NCI-H1417 treated with DMSO at 0.1 percent for 48 hours (cell line): Measurements from ENCODE around the gene TP63.
"Not testable (repeated sequence)": the region's sequence is repeated elsewhere in the genome, so short reads cannot be mapped to it uniquely, and the experiment has no call there.

Experiments used
- DNase-seq: peaks from one replicate; lab custom pipeline; 2025; lab: John Stamatoyannopoulos, UW

TP63 gene

DNA sequence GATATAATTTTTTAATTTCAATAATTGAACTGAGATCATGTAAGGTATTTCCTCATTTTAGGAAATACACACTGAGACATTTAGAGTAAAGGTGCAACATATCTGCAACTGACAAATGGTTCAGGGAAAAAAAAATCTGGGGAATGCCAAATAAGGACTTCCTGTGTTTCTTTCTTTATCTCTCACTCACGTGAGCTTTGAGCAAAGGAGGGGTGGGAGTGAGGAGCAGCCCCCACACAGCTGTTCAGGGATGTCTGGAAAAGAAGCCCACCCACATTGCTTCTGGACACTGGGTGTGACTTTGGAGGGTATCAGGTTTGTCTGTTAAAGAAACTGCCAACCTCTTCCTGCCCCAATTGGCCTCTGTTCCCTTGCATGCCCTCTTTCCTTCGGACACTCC, 5.6 kb upstream of the TP63 start:
- no peak for DNase-seq

DNA sequence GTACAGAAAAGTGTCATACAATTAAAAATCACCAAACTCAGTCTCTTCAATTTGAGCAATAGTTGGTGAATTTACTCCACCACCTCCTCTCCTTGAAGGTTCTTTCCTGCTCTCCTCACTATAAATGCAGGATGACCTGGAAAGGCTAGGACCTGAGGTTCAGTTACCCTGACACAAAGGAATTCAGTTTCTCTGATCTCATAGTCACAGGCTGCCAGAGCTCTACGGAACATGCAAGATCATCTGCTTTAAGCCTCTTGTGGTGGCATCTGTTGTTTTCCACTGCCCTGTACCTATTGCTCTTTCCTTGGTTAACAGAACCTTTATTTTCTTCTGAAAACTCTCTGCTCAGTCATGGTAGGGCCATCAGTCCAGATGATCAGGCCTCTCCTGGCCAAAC, 4.9 kb upstream of the TP63 start:
- no peak for DNase-seq

DNA sequence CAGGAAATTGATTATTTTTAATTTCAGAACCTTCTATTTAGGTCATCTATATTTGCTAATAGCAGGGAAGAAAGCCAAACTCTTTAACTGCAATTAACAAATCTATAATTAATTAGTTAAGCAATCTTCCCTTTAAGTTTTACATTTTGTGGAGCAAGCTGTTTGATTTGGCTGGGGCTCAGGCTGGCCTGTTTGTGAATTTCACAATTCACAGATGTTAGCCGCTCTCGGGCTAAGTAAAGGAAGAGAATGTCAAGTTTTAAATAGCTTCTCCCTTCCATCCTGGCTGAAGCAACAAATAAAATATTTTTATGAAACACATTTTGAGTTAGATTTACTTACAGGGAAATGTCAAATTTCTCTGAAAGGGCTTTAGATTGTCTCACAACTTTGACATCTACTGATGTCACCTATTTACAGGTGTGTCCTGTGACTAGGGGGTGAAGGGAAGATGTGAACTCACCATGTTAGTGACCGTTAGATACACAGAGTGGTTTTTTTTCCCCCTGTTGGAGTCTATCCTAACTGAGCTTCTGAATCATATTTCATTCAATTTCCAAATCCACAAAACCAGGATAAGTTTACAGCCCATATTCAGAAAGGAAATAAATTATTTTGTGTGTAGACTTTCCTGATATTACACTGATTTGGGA, 1.3 kb upstream of the TP63 start:
- no peak for DNase-seq

DNA sequence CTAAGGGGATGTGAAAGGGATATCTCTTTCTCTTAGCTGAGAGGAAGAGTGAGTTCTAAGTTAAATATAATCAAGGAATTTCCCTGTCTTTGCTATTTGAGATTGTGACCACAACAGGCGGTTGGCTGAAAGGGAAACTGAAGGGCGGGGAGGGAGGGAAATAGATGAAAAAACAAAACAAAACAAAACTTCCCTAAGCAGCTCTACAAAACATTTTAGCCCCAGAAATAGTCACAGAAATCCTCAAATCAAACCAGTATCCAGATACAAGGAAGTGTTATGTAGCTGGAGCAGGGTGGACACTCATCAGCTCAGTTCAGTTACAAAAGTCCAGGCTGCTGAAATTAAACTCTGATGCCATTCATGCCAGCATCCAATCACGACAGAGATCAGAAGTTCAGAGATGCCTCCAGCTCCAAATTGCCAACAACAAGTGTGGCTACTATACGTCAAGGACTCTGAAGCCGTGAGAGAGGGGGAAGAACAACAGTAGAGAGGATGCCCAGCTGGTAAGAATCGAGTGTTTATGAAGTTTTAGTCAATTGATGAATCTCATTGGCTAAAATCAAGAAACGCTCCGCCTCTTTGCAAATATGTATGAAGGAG, 319 bp upstream of the TP63 start:
- DNase-seq: no peak

DNA sequence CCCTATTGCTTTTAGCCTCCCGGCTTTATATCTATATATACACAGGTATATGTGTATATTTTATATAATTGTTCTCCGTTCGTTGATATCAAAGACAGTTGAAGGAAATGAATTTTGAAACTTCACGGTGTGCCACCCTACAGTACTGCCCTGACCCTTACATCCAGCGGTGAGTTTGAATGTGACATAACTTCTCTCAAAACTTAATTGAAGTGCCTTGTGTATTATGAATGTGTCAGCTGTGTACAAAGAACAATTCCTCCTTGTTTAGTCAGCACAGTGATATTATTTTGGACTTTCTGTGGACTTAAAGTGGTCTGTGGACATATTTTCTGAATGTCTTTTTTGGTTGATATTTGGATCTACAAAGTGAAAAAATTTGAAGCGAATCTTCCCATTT, 220 bp downstream of the TP63 start:
- no peak for DNase-seq

DNA sequence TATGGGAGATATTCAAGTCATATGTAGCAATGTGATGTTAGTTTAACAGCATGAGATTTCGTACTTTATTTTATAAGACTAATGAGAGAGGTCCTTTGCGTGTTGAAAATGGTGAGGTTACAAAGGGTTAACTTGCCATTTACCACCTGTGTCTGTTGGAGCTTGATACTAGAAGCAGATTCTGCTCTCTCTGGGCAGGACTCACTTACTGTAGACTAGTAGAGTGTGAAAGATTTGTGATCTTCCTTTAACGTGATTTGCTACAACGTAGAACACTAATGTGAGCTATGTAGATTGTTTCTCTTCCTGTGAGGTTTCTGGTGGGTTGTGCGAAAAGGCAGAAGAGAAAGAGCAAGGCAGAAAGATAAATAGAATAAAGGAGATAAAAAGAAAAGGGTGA, 1.1 kb downstream of the TP63 start:
- no peak for DNase-seq

DNA sequence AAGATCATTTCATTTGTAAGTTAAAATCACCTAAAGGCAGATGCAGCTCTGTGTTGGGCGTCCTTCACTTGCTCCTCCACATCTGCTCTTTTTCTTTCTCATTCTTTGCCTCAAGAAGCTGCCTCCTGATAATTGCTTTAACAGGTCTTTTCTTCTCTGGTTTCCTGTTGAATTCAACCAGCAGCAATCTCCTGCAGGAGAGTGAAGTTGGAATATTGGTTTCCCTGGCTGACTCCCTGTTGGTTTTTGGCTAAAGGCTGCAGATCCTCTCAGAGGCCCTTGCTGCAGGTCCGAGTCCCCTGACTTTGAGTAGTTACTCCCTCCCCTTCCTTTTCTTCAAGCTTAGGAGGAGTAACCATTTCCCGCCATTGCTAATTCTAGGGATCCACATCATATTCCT, 4.2 kb downstream of the TP63 start:
- DNase-seq: no peak

DNA sequence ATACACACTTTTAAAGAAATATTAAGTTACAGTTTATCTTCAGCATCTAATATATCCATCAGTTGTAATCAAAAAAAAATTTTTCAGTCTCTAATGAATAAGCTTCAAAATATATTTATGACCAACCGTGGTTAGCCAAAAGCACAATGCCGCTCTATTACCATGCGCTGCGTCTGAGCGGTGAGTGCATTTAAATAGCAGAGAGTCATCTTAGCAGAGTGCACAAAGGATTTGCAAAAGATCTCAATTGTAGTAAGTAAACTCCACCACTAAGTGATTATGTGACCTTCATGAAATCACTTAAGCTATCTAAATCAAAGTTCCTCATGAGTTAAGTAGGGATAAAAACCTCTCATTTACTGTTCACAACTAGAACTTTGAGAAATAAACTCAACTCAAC, 4.9 kb downstream of the TP63 start:
- no peak for DNase-seq

DNA sequence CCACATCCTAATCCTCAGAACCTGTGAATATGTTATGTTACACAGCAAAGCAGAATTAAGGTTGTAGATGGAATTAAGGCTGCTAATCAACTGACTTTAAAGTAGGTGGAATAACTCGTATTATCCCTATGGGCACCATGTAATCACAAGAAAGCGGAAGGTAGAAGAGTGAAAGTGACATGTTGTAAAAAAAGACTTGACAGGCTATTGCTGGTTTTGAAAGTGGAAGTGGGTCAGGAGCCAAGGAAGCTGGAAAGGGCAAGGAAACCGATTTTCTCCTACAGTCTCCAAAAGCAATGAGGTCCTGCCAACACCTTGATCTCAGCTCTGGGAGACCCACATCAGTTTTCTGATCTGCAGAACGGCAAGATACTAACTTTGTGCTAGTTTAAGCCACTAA, 6.6 kb downstream of the TP63 start:
- no peak for DNase-seq

DNA sequence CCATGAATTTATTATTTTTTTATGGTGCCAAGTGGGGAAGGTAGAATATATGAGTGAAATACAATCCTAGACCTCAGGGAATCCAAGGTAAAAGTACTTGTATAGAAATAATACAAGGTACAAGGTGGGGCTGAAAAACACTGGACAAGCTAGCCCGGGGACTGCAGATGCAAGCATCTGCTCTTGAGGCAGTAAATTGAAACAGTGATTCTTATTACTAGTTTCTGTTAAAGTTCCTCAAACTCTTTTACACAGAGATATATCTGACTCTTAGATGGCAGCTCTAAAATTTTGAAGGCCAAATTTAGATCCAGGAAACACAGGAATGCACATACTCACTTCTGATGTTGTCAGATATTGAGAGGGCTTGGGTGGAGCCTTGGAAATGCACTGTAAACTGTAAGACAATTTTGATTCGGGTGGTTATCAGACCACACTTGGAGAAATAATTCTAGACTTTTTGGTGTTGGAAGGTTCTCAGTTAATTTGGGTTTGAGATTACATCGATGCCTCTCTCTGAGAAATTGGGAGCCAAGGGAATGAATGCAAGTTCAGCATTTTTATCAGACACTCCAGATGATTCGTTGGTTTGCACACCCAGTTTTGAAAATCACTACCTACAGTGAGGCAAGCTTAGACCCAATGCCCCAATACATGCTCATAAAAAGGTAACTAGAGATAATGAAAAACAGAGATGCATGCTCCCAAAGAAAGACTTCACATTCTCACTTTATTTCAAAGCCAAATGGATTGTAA, 7.3 kb downstream of the TP63 start:
- DNase-seq: no peak

DNA sequence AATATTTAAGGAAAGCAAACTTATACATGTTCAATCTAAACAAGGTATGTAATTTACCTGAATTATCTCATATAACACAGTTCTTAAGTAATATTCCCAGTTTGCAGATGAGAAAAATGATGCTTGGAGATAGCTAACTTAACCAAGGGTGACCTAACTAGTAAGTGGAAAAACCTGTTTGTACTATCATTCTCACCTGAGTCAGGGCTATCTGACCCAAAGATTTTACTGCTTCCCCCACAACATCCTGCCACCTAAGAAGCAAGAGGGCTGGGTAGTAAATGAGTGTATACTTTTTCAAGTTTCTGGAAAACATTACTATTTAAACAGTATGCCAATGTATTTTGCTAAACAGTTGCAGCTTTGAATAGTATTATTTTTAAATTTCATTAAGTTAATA, 10.6 kb downstream of the TP63 start:
- no peak for DNase-seq

DNA sequence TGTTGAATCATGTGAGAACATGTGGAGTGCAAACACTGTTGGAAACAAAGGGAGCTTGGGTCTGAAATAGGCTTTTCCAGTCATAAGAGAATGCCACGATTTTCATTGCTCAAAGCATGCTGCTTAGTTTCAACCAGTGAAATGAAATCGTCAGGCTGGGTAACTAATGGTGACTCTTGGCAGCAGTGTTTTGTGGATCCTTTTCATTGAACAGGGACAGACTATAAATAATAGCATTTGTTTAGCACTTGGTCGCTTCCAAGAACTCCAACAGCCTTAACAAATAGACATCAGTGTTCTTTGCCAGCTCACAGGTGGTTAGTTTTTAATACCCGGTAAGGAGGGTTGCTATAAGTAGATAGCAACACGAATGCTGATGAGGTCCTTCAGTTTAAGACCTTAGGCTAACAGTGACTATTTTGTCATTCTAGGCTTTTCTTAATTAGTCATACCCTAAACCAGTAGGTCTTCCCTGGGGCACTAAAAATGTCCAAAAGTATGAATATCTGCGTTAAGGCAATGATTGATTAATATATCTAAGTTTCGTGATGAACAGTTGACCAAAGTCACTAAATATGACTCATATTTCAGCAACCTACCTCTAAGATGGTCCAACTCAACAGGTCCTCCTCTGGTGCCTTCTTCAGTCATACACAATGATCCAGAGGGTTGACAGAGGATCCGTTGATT, 15.8 kb downstream of the TP63 start:
- no peak for DNase-seq

DNA sequence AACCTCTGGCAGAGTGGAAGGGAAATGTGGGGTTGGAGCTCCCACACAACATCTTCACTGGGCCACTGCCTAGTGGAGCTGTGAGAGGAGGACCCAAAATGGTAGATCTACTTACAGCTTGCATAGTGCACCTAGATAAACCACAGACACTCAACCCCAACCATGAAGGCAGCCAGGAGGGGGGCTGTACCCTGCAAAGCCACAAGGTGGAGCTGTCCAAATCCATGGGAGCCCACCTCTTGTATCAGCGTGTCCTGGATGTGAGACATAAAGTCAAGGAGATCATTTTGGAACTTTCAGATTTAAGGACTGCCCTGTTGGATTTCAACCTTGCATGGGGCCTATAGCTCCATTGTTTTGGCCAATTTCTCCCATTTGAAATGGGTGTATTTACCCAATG, 20.9 kb downstream of the TP63 start:
- no peak for DNase-seq

DNA sequence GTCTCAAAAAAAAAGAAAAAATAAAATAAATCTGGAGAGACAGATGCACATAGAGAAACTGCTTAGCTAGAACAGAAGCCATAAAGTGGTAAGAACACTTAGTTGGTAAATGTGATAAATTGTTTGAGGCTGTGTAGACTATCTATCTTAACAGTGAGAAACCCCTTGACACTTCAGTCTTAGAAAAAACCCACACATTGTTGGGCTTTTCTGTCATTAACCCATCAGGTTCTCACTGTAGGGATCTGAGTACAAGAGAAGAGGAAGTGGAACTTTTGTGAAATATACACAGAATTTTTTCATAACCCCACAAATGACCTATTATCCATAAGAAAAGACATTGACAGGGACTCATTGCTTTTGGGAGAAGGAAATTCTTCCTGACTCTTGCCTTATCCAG, 24.4 kb downstream of the TP63 start:
- DNase-seq: no peak

DNA sequence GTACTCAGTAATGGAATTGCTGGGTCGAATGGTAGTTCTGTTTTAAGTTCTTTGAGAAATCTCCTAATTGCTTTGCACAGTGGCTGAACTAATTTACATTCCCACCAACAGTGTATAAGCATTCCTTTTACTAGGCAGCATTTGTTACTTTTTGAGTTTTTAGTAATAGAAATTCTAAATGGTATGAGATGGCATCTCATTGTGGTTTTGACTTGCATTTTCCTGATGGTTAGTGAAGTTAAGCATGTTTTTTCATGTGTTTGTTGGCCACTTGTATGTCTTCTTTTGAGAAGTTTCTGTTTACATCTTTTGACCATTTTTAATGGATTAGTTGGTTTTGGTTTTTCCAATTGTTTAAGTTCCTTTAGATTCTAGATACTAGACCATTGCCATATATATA, 28.4 kb downstream of the TP63 start:
- no peak for DNase-seq

DNA sequence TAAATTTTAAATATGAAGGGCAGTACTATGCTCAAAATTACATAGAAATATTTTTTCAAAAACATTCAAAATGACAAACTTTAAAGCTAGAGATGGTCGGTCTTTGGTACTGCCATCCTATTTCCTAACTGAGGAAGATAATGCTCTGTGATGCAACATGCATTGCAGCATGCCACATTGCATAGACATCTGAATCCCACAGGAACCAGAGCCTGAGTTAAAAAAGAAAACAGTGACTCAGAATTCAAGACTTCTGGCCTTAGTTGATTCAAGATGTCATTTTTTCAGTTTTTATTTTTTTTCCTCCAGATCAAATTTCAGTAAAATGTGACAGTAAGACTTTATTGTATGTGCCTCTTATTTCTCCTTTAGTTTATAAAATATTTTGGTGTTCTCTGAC, 33.1 kb downstream of the TP63 start:
- DNase-seq: no peak

DNA sequence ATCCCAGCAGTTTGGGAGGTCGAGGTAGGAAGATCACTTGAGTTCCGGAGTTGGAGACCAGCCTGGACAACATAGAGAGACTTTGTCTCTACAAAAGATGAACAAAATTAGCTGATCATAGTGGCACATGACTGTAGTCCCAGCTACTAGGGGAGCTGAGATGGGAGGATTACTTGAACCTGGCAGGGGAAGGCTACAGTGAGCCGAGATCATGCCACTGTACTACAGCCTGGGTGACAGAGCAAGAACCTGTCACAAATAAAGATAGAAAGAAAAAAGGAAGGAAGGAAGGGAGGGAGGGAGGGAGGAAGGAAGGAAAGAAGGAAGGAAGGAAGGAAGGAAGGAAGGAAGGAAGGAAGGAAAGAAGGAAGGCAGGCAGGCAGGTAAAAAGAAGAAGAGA, 41.2 kb downstream of the TP63 start:
- DNase-seq: not testable (repeated sequence)

DNA sequence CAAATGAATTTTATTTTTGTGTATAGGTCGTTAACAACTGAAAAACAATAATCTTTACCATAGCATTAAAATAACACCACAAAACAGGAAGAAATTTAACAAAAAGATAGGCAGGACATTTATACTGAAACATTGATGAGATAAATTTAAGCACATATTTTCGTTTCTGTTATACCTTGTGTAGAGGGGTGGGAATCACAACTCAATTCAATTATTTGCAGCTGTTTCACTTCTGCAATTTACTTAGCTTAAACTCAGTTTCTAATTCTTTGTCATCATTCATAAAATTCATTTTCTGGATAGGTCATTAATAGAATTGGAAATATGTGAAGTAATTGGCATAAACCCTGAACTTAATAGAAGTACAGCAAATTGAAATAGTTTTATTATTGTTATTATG, 42.3 kb downstream of the TP63 start:
- no peak for DNase-seq

DNA sequence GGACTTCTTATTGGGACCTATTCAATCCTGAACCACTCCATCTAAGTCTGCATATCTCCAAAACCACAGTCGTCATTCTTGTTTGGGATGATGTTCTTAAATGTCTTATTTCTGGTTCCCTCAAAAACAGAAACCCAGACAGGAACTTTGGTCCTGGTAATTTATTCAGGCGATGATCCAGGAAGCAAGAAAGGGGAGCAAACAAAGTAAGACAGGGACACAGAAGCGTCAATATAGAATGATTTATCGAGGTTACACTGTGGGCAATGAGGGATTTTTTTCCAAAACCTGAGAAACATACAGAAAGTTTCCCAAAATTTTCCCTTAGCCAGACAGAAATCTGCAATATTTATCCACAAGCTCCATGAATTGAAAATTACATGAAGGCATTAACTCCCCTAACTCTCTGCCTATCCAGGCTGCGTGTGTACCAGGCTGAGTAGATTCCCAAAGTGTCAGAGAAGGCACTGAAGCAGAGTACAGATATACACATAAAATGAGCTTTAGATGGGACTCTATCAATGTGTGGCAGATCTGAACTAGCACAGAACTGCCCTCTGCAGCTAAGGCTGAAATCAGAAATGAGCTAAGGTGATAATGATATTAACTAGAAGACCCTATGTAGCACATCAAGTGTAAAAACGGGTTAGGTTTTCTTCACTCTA, 43.2 kb downstream of the TP63 start:
- no peak for DNase-seq

DNA sequence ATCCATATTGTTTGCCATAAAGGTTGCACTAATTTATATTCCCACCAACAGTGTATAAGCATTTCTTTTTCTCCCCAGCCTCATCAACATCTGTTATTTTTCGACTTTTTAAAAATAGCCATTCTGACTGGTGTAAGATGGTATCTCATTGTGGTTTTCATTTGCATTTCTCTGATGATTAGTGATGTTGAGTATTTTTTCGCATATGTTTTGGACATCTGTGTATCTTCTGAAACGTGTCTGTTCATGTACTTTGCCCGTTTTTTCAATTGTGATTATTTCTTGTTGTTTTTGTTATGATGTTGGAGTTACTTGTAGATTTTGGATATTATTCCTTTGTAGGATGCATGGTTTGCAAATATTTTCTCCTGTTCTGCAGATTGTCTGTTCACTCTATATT, 46.5 kb downstream of the TP63 start:
- DNase-seq: no peak

DNA sequence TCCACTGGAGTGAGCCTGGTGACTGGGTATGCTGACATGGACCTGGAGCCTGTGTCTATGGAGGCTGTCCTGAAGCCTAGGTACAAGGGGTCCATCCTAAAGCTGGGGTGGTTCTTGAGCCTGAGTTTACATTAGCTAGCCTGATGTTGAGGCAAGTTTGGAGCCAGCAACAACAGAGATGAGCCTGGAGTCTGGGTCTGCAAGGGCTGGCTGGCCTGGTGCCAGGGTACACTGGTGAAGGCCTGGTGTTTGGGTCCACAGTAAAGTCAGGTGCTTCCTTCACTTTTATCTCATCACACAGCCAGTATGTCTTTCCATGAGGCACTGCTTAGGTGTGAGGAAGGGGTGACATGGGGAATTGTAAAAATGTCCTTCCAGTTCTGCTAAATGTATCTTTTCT, 49.5 kb downstream of the TP63 start:
- DNase-seq: no peak

DNA sequence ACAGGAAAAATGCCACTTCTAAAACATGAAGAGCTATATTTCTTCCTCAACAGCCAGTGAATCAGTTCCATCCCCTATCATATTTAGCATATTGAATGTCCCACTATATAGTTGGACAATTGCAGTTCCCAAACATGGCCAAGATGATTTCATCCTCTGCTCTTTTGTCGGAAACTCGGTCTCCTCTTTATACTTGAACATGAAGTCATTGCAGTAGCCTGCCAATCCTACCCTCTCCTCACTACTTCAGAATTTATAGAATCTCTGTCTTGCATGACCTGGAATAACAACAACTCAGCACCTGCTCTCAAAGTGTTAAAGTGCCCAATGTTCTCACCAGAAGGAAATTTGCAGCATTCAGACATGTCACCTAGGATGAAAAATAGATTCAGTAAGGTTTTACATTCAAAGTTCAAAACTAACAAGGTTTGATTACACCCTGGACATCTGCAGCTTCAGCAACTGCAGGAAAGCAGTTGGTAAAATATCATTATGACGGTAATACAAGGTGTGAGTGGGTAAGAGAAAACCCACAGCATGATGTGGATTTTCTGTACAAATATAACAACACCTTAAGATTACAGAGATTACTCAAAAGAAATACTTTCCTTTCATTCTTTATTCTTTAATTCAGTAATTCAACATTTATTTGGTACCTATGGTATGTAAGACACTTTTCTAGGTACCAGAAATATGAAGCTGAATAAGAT, 52.5 kb downstream of the TP63 start:
- no peak for DNase-seq
